B cell (primary cell): ENCODE results near the gene GNA12. TPM values are rescaled to one million over a fixed set of nuclear protein-coding genes. Genes with fewer than 3 reads are reported as not detected.

Experiments
- ATAC-seq: fragments of 200-7000 bp; cut with Tn5 transposase; one replicate; pipeline ENCODE4 v1.10.0; 2021; ENCODE audit warnings: low read depth, mild to moderate bottlenecking, moderate number of reproducible peaks, moderate library complexity
- CTCF ChIA-PET: fragments of 350-600 bp; sonication (Branson Sonifier 250); formaldehyde crosslinking; loops from one replicate; lab custom pipeline; 2021; ENCODE audit warnings: antibody characterized with exemption, inconsistent platforms; lab: Charles Lee
- POLR2A ChIA-PET: fragments of 350-600 bp; sonication (Branson Sonifier 250); formaldehyde crosslinking; loops from one replicate; lab custom pipeline; 2021; ENCODE audit warnings: antibody characterized with exemption; lab: Charles Lee
- DNase-seq: peaks from one replicate; pipeline ENCODE4 v3.0.0; 2013
- H2AFZ ChIP-seq: 2 replicates; pipeline ENCODE4 v1.6.1; 2012; ENCODE audit warnings: mild to moderate bottlenecking, low read depth, low read length; ENCODE audit not compliant: insufficient read depth, poor library complexity, severe bottlenecking
- H3K27ac ChIP-seq, 2 donors: 1 replicate in 1 of 2; 2 replicates in 1 of 2; pipeline ENCODE4 v1.5.1; 2012 to 2013; ENCODE audit warnings: low read length in 2 of 2, mild to moderate bottlenecking in 2 of 2, moderate library complexity in 1 of 2
- H3K27me3 ChIP-seq, 4 experiments: fragments of 200-600 bp in 1 of 4; sonication (generic) in 1 of 4; replicated peaks in 1 of 4; 1 replicate in 2 of 4; 2 replicates in 2 of 4; pipeline versions ENCODE4 v1.6.1 to v1.7.0; 2013 to 2016; ENCODE audit warnings: low read length in 3 of 4, mild to moderate bottlenecking in 2 of 4, mixed read lengths in 1 of 4, moderate library complexity in 1 of 4; ENCODE audit not compliant: insufficient read depth in 4 of 4, control insufficient read depth in 3 of 4; ENCODE audit errors: control extremely low read depth in 1 of 4
- H3K36me3 ChIP-seq, 2 experiments: replicated peaks in 1 of 2; 1 replicate in 1 of 2; 2 replicates in 1 of 2; pipeline versions ENCODE4 v1.6.1 to v1.7.1; 2013; ENCODE audit warnings: low read length in 1 of 2; ENCODE audit not compliant: insufficient read depth in 2 of 2, control insufficient read depth in 1 of 2; ENCODE audit errors: control extremely low read depth in 1 of 2, extremely low read depth in 1 of 2
- H3K4me1 ChIP-seq, 2 donors: fragments of 200-600 bp in 1 of 2; sonication (generic) in 1 of 2; 1 replicate in 1 of 2; 2 replicates in 1 of 2; pipeline versions ENCODE4 v1.5.1 to v1.6.1; 2013 to 2017; ENCODE audit warnings: low read length in 2 of 2; ENCODE audit not compliant: control insufficient read depth in 2 of 2, insufficient read depth in 2 of 2
- H3K4me2 ChIP-seq: replicated peaks from 2 replicates; pipeline ENCODE3; 2012; ENCODE audit warnings: mild to moderate bottlenecking, low read depth, low read length; ENCODE audit not compliant: poor library complexity, severe bottlenecking
- H3K4me3 ChIP-seq, 5 experiments: fragments of 200-600 bp in 1 of 5; sonication (generic) in 1 of 5; 1 replicate in 3 of 5; 2 replicates in 2 of 5; pipeline versions ENCODE4 v1.5.1 to v1.7.0; 2011 to 2016; ENCODE audit warnings: low read length in 4 of 5, mild to moderate bottlenecking in 4 of 5, low read depth in 2 of 5, control low read depth in 1 of 5, moderate library complexity in 1 of 5; ENCODE audit not compliant: insufficient read depth in 1 of 5; ENCODE audit errors: control extremely low read depth in 1 of 5, extremely low read depth in 1 of 5
- H3K79me2 ChIP-seq: fragments of 200-600 bp; sonication (generic); one replicate; pipeline ENCODE4 v1.6.0; 2016; ENCODE audit warnings: low read length; ENCODE audit not compliant: control insufficient read depth, insufficient read depth
- H3K9ac ChIP-seq: fragments of 200-600 bp; sonication (generic); 2 replicates; pipeline ENCODE4 v1.6.1; 2017; ENCODE audit warnings: mild to moderate bottlenecking, low read length, moderate library complexity
- H3K9me3 ChIP-seq, 3 donors: one replicate each; pipeline versions ENCODE4 v1.6.1 to v1.7.1; 2013; ENCODE audit warnings: low read length in 2 of 3; ENCODE audit not compliant: control insufficient read depth in 2 of 3, insufficient read depth in 1 of 3; ENCODE audit errors: control extremely low read depth in 1 of 3
- H4K20me1 ChIP-seq: 2 replicates; pipeline ENCODE4 v1.6.0; 2012; ENCODE audit warnings: mild to moderate bottlenecking, low read length; ENCODE audit not compliant: insufficient read depth, control insufficient read depth, poor library complexity, severe bottlenecking
- H3K27ac Mint-ChIP-seq: one replicate; pipeline ENCODE4 v1.8.0; 2021; ENCODE audit warnings: mixed read lengths
- H3K27me3 Mint-ChIP-seq: one replicate; pipeline ENCODE4 v1.8.0; 2021; ENCODE audit warnings: mixed read lengths
- H3K4me1 Mint-ChIP-seq: one replicate; pipeline ENCODE4 v1.8.0; 2021; ENCODE audit warnings: mixed read lengths
- H3K4me3 Mint-ChIP-seq: one replicate; pipeline ENCODE4 v1.8.0; 2021; ENCODE audit warnings: mixed read lengths
- H3K9me3 Mint-ChIP-seq: one replicate; pipeline ENCODE4 v1.8.0; 2022; ENCODE audit warnings: mixed read lengths; ENCODE audit not compliant: insufficient read depth
- CTCF ChIP-seq: fragments of 200-600 bp; IDR thresholded peaks from one replicate; pipeline ENCODE4 v1.8.0; 2022; ENCODE audit warnings: antibody characterized with exemption, mild to moderate bottlenecking
- EZH2 ChIP-seq: IDR thresholded peaks from 2 replicates; pipeline ENCODE4 v1.6.1; 2012; ENCODE audit warnings: borderline replicate concordance, low read depth, mild to moderate bottlenecking, moderate library complexity, low read length; ENCODE audit not compliant: insufficient read depth, poor library complexity, severe bottlenecking
- WGBS: methylation state at CpG from one replicate; pipeline ENCODE4 v1.1.5; 2013; ENCODE audit warnings: missing lambda C conversion rate; ENCODE audit not compliant: insufficient coverage; 5-methylcytosine and 5-hydroxymethylcytosine counted together
- intact Hi-C: fragments of 100-400 bp; cut with micrococcal nuclease; formaldehyde crosslinking; loops from one replicate; pipeline ENCODE4 v1.10.0; 2022
- polyA plus RNA-seq: library from polyadenylated mRNA; depleted of rRNA; stranded (reverse); fragments of >200 nt; gene quantifications from 2 replicates; pipeline ENCODE4 v1.2.3, GENCODE V29; 2012
- total RNA-seq, 2 donors: library from RNA; stranded (reverse); fragments of 120-200 nt in 1 of 2; gene quantifications; 1 replicate in 1 of 2; 2 replicates in 1 of 2; pipeline versions ENCODE4 v1.2.3 to v1.2.4, GENCODE V29; 2013 to 2022

The GNA12 gene
- total and polyA plus RNA-seq, 2 donors (not counting 1 experiment from before 2014, with no cell fraction given), result 34.6 to 110 TPM

- H3K4me1 Mint-ChIP-seq, result peaks cover 61% of the 10 kb centered on the region
- peak overlapping the region; percentile 79 for H3K4me3 Mint-ChIP-seq
- H3K27me3 ChIP-seq, result no peaks in the 10 kb centered on the region
- H4K20me1 ChIP-seq, result peaks cover 16% of the 10 kb centered on the region
- H3K27ac Mint-ChIP-seq, result peak overlapping the region; percentile 93
- no peak for DNase-seq
- H3K4me1 ChIP-seq, result peaks cover 45 to 59% of the 10 kb centered on the region in 2 donors
- H3K27me3 Mint-ChIP-seq, result no peaks in the 10 kb centered on the region
- ChIA-PET POLR2A (interaction anchor here (0.8 kb wide), 1 partner anchor 17 kb away, joined by 3 read pairs; no protein-coding TSS in a partner anchor), CTCF (interaction anchor here (0.6 to 1.0 kb wide), 4 partner anchors 9 to 129 kb away, joined by 3 to 4 read pairs (median 3); no protein-coding TSS in a partner anchor)
- H3K4me2 ChIP-seq, result peak overlapping the region; percentile 55
- no peak for ATAC-seq
- peaks cover 4 to 29% of the 10 kb centered on the region in 2 experiments for H3K36me3 ChIP-seq
- H3K27ac ChIP-seq, result peak overlapping the region; percentile 81
- intact Hi-C loops, result no loop called here
- H3K9me3 Mint-ChIP-seq, result no peaks in the 10 kb centered on the region
- H3K9ac ChIP-seq, result peak overlapping the region; percentile 39
- TF ChIP-seq EZH2 (no peak), CTCF (no peak)
- 35% methylated on average over 3 of the region's 3 CpGs for WGBS
- peak overlapping the region in 1 of 5 experiments; percentile 37 for H3K4me3 ChIP-seq
- H2AFZ ChIP-seq, result peak overlapping the region; percentile 28
- peaks cover 0 to 10% (median 0%) of the 10 kb centered on the region in 3 donors for H3K9me3 ChIP-seq
- peaks cover 90% of the 10 kb centered on the region for H3K79me2 ChIP-seq
These were observed 6.6 kb downstream of the GNA12 start for GRCh38 chr7:2837496-2837895.

- Histone ChIP-seq H2AFZ (no peak overlapping the region), H3K36me3 (peaks cover 0 to 42% of the 10 kb centered on the region in 2 experiments), H3K27me3 (no peaks in the 10 kb centered on the region), H3K9ac (no peak overlapping the region), H3K4me2 (no peak overlapping the region), H3K27ac (no peak overlapping the region), H3K4me1 (peaks cover 26 to 35% of the 10 kb centered on the region in 2 donors), H3K9me3 (peaks cover 0 to 10% (median 0%) of the 10 kb centered on the region in 3 donors), H3K79me2 (peaks cover 93% of the 10 kb centered on the region), H3K4me3 (no peak overlapping the region), H4K20me1 (peaks cover 38% of the 10 kb centered on the region)
- peak overlapping the region; percentile 33 for H3K27ac Mint-ChIP-seq
- ChIA-PET POLR2A (no interaction called here), CTCF (no interaction called here)
- no peaks in the 10 kb centered on the region for H3K9me3 Mint-ChIP-seq
- WGBS, result over 99% methylated on average over 12 of the region's 17 CpGs
- DNase-seq (no peak), ATAC-seq (no peak)
- intact Hi-C loops, result no loop called here
- no peaks in the 10 kb centered on the region for H3K27me3 Mint-ChIP-seq
- TF ChIP-seq CTCF (no peak), EZH2 (no peak)
- peaks cover 48% of the 10 kb centered on the region for H3K4me1 Mint-ChIP-seq
- no peak overlapping the region for H3K4me3 Mint-ChIP-seq
These were observed 9.2 kb downstream of the GNA12 start for GRCh38 chr7:2834748-2835441.
